SK-N-MC (cell line): Measurements from ENCODE around the gene FADS1.

ENCODE experiments used
- EZH2 ChIP-seq: fragments of 200-600 bp; sonication (generic); IDR thresholded peaks from one replicate; pipeline ENCODE4 v1.6.1; 2017; ENCODE audit warnings: antibody characterized with exemption
- FOXP2 ChIP-seq: optimal IDR thresholded peaks from 2 replicates; pipeline ENCODE3; 2011; ENCODE audit warnings: mild to moderate bottlenecking, moderate library complexity; ENCODE audit not compliant: insufficient read depth; ENCODE audit errors: extremely low read length, control extremely low read depth
- POLR2AphosphoS5 ChIP-seq: IDR thresholded peaks from 2 replicates; pipeline ENCODE4 v1.6.1; 2012; ENCODE audit warnings: mild to moderate bottlenecking, low read depth, low read length, borderline replicate concordance

DNA sequence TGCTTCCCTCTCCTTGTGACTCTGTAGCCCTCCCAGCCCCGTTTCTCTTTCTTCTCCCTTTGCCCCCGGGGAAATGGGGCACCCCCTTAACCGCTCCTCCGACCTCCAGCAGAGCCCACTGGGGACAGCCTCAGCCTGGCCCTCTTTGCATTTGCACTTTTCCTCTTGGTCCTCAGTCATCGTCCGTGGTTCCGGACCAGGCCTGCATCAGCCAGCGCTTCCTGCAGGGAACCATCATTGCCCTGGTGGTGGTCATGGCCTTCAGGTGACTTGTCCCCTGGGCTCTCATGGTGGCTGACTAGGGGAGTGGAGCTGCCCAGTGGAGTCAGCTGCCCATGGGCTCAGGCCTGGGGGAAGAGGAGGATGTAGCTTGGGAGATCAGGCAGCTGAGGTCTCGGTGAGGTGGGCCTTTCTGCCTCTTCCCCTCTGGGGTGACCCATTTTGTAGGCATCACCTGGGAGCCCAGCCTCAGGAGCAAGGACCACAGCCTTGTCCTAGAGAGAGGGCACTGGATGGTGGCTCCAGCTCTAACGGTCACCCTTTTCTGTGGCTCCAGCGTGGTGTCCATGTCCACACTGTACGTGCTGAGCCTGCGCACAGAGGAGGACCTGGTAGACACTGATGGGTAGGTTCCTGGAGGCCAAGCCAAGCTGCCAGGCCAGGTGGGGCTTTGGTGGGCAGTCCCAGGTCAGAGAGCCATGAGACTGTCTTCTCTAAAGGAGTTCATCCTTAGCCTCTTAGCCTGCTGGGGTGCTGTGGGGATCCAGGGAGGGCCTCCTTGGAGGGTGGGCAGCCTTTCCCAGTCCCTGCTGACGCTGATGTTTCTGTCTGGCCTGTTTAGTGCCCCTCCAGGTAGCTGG, 36.9 kb downstream of the FADS1 start:
- TF ChIP-seq POLR2AphosphoS5 (no peak), EZH2 (no peak), FOXP2 (no peak)
